DOHH2 (cell line): ENCODE results near the gene IARS2.

Source experiments
- CTCF ChIP-seq: fragments of 200-600 bp; sonication (generic); IDR thresholded peaks from one replicate; pipeline ENCODE4 v1.5.1; 2014; ENCODE audit warnings: antibody characterized with exemption, mild to moderate bottlenecking, low read depth, low read length; ENCODE audit not compliant: poor library complexity, severe bottlenecking
- EZH2phosphoT487 ChIP-seq: fragments of 200-600 bp; sonication (generic); IDR thresholded peaks from 2 replicates; pipeline ENCODE4 v1.6.1; 2017; ENCODE audit warnings: borderline replicate concordance, mild to moderate bottlenecking, antibody characterized with exemption, low read length, moderate library complexity, mixed read lengths

- TF ChIP-seq CTCF (peak; percentile 71), EZH2phosphoT487 (no peak)
Measured at GRCh38 chr1:220113136-220113695, 19.3 kb downstream of the IARS2 start.
